HG03135 (cell line): ENCODE results near the gene STK33.

Experiments used
- ATAC-seq: cut with Tn5 transposase; IDR thresholded peaks from one replicate; pipeline ENCODE4 v1.9.1; 2021; ENCODE audit warnings: mild to moderate bottlenecking, moderate library complexity; ENCODE audit not compliant: unreplicated experiment

STK33 gene

DNA sequence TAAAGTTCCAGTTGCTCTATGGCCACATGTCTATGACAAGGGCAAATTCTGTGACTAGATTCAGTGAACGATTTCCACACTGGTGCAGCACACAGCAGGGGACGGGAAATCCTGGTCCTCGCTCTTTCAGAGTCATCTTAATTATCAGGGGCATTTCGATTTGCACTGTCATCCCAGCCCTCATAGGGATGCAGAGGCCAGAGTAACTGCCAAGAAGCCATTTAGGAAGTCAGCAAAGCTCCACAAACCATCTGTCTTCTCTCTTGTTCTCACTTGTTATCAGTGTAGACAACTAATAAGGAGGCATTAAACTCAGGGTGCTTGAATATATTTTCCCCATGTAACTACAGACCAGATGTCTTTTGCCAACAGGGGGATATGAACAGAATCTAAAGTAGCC is 151.7 kb downstream of the STK33 start:
- ATAC-seq: no peak

DNA sequence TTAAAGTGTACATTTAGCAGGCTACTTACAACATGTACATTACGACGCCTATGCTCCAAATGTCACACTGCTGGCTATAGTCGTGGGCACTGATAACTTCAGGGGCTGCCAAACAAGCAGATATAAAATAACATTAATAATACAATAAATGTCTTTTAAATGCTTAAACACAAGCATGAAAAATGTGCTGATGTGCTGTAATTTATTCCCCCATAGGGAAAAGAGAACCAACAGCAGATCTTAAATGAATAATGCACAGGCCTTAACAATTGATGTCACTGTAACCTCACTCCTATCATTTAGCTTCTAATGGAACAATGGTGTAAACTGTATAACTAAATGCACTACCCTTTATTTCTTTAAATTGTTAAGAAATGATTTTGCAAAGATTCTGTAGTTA is 153.4 kb downstream of the STK33 start:
- no peak for ATAC-seq

DNA sequence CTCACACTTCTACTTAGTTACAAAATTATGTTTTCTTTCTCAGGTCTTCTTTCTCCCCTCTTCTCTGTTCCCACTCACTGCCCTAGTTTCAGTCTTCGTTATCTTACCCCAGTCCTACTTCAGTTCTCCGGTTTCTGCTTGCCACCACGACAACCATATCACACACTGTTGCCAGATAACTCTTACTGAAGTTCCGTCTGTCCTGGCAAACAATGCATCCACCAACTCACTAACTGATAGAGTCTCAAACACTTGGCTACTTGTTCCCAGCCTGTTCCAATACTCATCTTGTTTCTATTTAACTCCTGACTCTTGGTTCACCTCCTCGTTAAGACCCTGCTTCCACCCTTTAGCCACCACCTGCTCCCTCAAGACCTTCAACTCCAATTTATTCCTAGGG is 164.5 kb downstream of the STK33 start:
- ATAC-seq: no peak

DNA sequence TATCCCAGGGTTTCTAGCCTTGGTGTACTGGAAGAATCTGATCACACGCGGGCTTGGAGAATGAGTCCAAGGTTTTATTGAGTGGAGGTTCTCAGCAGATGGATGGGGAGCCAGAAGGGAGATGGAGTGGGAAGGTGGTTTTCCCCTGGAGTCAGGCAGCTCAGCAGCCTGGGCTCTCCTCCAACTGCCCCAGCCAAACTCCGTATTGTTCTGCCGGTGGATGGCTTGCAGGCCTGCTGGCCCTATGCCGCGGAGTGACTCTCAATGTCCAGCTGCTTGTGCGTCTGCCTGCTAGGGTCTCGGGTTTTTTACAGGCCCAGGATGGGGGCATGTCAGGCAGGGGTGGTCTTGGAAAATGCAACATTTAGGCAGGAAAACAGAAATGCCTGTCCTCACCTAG is 168.0 kb downstream of the STK33 start:
- ATAC-seq: no peak

DNA sequence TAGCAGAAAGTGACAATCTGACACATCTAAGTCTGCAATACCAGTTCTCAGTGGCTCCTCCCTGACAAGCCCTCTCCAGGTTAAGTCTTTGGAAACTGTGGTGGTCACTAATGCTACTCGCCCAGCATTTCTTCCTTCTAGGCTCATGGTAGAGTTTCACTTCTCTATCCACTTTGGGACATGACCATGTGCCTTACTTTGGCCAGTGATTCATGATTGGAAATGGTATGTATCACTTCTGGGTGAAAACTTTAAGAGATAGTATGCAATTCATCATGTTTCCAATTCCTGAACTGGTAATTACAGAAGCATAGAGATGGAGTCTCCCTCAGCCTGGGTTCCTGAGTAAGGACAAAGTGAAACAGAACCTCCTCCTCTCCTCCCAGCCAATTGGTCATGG is 178.8 kb downstream of the STK33 start:
- no peak for ATAC-seq

DNA sequence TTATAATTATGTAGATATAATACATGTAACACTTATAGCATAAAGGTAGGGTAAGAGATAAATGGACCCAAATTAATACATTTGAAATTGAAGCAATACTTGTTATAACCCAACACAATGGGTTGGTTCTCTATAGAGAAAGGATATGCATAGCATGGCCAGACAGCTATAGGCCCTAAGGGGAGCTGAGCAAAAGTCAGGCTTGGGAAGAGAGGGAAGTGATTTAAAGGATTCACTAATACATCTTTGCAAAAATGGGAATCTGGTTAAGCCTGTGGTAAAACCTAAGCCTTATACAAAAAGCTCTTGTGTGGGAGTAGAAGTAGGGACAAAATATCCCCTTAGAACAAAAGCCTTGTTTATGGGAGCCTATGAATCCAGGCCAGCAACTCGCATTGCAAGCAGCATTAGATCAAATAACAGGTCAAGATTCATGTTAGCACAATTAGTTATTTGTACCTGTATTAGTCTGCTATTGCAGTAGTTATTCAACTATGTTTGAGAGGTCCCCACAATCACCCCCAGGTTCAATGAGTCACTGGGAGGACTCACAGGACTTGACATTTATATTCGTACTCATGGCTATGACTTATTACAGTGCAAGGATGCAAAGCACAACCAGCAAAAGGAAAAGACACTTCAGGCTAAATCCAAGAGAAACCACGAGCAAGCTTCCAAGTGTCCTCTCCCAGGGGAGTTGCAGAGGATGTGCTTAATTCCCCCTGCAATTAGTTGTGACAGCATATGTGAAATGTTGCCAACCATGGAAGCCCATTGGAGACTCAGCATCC is 185.7 kb downstream of the STK33 start:
- ATAC-seq: no peak

DNA sequence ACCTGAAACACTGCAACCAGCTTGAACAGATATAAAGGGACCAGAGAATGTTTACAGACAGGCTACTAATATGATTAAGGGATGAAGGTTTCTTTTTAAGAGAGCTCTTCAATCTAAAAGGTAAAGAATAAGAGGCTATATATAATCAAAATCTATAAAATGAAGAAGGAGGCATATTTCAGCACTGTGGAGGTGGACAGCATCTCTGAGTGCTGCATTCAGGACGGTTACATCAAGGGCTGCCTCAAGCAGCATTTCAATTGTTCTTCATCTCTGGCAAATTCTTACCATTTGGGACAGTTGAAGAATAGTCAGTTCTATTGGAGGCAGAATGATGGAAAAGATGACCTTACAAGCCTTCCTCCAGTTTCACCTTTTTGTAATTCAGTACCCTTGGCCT is 190.7 kb downstream of the STK33 start:
- ATAC-seq: no peak

DNA sequence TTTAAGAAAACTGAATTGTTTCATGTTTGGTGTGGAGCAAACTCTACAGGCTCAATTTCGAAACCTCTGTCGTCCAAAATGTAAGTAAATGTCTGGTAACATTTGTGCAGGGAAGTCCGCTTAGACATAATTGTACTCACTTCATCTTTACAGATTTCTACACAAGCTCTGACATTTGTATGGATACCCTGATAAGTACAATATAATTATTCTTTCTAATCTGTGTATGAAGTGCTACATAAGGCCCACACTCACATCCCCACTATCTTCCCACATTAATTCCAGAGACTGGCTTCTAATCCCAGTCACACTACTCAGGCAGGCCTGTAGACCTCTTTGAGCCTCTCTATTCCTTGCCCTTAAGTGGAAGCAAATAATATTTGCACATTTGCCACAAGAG is 201.1 kb downstream of the STK33 start:
- ATAC-seq: no peak

DNA sequence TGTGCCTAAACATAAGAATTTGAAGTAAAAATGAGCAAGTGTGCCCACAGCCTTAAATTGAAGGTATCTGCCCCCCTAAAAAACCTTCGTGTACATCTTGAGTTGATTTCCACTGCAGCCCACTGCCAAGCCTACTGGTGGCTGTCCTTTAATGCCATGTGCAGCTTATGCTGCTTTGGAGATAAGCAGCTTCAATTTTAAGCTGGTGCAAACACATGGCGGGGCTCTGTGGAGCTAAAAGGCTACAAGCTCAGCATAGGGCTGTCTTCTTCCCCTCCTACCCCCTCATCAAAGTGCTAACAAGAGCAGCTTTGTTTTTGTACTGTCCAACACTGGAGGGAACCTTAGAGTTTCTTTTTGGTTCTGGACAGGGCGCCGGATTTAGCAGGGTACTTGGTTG is 201.9 kb downstream of the STK33 start:
- no peak for ATAC-seq

DNA sequence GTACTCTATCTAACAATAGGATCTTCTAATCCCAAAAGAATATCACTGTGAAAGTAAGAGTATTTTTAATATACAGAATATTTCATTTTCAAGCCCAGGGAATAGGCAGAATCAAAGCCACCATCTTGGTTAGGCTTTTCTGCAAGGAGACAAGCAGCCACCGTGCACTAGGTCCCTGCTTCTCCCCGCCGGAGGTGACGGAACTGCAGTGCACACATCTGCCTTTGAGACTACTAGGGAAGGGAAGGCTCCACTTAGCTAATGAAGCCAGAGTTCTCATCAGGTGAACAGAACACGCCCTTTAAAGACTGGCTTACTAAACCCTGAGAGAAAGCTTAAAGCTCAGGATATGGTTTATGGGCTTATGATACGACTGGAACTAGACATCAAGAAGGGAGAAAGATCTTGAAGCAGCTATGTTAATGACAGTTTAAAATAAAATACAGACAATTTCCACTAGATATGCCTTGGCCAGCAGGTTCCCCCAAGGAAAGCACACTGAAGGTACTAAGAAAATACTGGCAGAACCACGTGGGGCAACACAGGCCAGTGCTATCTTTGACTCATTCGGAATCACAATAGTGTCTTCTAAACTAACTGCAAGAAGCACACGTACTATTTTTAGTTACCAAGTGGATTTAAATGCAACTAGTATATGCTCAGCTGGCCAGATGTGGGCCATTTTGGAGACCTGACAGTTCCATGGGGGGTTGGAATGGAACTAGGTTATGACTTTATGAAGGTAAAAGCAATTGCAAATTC is 203.0 kb downstream of the STK33 start:
- no peak for ATAC-seq

DNA sequence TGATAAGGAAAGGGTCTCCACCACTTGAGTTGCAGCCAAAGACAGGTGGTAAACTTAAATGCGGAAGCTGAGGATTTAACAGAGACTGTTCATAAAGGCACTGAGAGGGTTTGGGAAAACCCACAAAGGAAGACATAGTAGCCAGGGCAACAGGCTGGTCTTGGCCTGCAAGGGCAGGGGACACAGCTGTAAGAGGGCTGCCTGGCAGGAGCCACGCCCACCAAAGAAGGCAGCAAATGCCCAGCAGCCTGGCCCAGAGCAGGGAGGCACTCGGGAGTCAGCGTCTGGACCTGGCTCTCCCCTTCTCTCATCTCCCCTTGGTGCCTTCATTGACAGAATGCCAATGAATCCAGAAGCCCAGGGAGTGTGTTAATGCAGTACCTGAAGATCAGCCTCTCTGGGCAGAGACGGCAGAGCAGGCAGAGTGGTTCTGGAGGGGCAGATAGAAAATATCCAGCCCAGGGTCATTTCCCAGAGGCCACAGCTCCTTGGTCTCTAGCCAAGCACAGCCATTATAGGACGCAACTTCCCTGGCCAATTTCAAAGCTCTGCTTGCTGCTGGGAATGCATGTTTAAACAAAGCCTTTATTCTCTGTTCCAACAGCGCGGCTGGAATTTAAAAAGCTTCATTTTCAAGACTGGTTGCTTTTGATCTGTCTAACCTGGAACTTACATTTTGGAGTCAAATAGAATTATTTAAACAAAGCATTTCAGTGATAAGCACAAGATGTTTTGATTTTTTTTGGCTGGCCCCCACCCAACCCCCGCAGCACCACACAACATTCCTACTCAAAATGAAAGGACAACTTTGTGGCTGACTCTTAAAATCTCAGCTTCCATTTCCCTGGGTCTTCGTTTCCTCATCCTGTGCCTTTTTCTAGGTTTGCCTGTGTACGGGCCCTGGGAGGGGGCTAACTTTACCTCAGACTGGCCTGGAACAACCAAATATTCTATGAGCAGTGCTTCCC is 204.7 kb downstream of the STK33 start:
- ATAC-seq: no peak

DNA sequence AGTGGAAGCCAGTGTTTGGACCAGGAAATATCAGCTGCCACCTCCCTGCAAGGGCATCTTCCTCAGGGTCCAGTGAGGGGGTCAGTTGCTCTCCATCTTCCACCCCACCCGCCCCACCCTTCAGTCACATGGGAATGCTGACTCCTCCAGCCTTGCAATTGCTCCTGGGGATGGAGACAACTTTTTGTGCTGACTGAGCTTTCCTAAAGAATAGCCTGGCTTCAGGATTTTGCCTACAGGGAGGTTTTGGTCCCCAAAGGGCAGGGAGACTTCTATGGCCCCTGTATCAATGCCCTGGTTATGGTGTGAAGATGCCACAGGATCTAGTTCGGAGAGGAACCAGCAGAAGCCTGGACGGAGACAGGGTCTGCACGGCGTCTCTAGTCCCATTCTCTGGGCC is 206.3 kb downstream of the STK33 start:
- no peak for ATAC-seq

DNA sequence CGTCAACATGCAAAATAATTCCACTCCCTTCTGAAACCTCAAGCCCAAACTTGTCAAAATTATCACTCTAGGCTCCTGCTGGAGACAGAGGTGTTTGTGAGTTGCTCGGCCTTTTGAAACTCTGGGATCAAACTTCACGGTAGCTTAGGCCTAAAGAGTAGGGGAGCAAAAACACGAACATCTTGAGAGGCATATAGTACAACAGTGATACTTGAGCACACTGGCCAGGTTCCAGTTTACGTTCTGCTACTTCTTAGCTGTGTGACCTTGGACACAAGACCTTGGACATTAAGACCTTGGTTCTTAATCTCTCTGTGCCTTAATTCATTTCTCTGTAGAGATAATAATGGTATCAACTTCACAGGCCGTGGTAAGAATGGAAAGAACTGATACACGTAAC is 206.9 kb downstream of the STK33 start:
- no peak for ATAC-seq

DNA sequence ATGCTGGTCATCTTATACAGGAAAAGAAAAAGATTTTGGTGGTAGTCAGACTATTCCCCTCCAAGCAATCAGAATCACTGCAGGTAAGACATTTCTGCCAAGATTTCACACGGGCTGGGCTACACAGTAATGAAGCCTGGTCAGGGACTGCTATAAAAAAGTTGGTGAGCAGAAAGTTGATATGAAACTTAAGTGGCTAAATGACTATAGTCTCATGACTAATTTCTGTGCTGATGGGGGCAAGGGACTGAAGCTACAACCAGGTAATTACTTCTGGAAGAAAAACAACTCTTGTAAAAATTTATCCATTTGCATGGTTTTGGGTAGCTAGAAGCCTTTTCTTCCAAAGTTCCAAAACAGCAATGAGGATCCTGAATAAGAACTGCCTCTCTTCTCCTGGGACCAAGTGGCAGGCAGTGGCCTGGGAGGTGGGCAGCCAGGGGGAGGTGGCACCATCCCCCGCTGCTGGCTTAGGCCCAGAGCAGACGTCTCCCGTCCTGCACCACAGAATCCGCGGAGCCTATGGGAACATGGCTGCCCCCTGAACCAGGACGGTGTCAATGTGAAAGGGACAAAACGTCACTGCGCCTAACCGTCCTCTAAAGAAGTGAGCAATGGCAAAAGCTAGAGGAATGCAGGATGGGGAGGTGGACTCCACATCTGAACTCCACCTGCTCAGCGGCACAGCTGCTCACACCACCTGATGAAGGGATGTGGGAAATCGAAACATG is 207.7 kb downstream of the STK33 start:
- no peak for ATAC-seq

DNA sequence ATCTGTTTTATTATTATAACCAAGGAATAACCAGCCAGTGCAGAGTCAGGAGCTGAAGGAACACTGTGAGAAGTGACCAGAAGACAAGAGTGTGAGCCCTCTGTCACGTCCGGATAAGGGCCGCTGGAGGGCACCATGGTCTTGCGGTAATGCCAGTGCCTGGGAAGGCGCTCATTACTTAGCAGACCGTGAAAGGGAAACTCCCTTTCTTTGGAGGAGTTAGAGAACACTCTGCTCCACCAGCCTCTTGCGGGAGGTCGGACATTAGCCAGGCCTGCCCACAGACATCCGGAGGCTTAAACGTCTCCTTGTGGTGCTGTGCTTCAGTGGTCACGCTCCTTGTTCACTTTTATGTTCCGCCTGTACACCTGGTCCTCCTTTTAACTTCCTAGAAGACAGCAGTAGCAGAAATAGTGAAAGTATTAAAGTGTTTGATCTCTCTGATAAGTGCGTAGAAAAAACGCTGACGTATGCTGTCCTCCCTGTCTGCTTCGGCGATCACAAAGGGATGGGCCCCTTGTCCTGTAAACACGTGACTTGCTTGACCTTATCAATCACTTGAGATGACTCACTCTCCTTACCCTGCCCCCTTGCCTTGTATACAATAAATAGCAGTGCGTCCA is 209.7 kb downstream of the STK33 start:
- ATAC-seq: no peak

DNA sequence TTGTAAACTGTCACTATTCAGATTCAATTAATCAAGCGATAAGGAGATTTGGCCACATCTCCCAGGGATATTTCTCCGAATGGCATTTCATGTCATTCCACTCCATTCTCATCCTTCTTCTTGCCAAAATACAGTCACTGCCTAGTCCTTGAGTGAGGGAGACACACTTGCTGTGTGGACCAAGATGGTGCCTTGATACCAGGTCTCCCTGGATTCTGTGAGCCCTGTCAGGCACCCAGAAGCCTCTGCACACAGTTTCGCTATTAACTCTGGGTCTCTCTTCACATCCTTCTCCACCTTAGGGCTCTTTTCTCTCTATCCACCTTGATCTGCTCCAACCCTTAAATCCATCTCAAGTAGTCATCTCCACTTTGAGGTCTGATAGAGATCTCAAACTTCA is 210.4 kb downstream of the STK33 start:
- ATAC-seq: no peak

DNA sequence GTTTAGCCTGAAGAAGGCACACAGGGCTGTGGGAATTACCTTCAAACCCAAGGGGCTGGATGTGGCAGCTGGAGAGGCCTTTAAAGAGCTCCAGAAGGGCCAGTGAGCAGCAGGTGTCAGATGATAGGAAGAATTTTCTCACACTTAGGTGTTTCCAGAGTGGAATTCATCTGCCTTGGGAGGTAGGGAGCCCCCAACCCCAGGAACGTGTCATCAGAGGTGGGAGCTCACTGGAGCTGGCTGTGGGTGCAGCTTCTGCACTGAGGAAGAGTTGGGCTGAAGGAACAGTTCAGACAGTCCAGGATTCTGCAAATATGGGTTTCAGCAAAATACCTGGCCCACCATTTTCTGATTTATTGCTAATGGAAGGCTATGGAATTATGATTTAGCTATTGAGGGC is 210.8 kb downstream of the STK33 start:
- ATAC-seq: no peak

DNA sequence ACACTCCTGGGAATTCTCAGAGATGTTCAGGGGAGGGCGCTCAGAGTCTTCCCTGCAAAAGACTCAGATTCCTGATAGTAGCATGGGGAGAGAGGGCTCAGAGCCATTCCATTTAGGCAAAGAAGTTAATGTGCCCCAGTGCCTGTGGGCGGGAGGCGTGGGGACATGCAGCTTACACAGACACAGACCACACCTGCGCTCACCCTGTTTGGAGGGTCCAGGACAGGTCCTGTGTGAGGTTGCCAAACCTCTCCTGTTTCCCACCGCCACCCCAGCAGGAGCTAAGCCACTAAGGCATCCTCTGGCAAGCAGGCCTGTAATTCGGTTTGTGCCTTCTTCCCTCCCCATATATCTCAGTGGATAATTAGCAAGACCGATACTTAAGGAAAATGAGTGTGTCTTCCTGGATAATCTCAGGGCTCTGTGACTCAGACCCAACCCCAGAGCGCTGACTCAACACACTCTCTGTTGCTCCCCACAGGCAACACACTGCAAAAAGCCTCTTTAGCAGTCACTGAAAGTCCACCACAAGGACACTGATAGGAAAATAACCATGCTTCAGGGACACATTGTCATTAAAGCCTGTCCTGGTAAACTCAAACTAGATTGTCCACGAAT is 211.5 kb downstream of the STK33 start:
- no peak for ATAC-seq

DNA sequence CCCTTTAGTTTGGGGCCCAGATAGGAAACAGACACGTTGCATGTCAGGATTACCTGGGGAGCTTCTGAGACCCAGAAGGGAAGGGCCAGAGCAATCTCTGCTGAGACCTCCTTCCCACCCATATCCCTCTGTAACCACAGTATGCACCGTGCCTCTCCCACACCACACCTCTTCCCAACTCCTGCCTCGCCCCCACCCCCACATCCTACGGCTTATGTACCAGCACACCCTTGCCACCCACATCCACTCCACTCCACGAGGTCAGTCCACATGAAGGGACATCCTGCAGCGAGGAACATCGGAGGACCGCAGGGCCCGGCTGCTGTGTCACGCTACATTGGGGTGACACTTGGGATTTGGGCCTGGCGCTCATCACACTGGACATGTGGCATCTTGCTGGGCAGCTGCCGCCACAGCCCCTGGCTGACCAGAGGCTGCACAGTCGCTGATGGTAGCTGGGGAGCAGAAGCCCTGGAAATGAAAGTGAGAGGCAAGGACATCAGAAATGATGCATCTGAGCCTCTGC is 212.1 kb downstream of the STK33 start:
- no peak for ATAC-seq

DNA sequence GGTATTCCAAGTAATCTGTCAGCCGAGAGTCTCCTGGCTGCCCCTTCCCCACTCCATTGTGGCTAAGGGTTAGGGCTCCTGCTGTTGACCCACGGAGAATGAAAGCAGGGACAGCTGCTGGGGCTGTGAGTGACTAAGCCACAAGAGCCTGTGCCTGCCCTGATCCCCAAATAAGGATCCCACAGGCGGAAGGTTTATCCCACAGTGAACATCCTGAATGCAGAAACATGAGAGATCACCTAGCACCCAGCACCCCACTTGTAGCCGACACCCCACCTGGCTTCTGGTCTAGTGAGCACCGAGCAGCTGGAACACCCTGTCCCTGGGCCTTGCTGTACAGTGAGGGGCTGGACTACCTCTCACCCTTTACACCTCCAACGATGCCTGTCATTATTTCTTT is 212.7 kb downstream of the STK33 start:
- ATAC-seq: no peak
